ENCODE measurements around the gene ANKDD1B. TPM values are rescaled to one million over a fixed set of nuclear protein-coding genes. Genes with fewer than 3 reads are reported as not detected.
"Not testable (repeated sequence)": the region's sequence is repeated elsewhere in the genome, so short reads cannot be mapped to it uniquely, and the experiment has no call there.

ANKDD1B gene
- total and polyA plus RNA-seq, 2 experiments from 2014 or later = 0.15 TPM; not detected in 1

- peak overlapping the region; percentile 72 for H3K4me2 ChIP-seq (ENCODE audit: unreplicated experiment)
- no peaks in the 10 kb centered on the region for H3K27me3 ChIP-seq (replicated peaks; ENCODE audit: insufficient read depth)
- peak overlapping the region; percentile 69; the same call in 1 of the 2 replicates for H3K27ac ChIP-seq
- in situ Hi-C loops (cut with MboI) = no loop called here
- H2AFZ ChIP-seq = no peak overlapping the region
- H3K9ac ChIP-seq = no peak overlapping the region
- H3K9me2 ChIP-seq (ENCODE audit: insufficient read depth) = no peaks in the 10 kb centered on the region
- no peak for DNase-seq
- H3K79me2 ChIP-seq (ENCODE audit: insufficient read depth) = peaks cover 54% of the 10 kb centered on the region
- no peaks in the 10 kb centered on the region for H3K36me3 ChIP-seq (ENCODE audit: low read depth)
- H3F3A ChIP-seq (ENCODE audit: insufficient read depth) = peaks cover 30% of the 10 kb centered on the region
- H3K9me3 ChIP-seq (ENCODE audit: low read depth) = no peaks in the 10 kb centered on the region
- H4K20me1 ChIP-seq (ENCODE audit: insufficient read depth) = no peaks in the 10 kb centered on the region
- peaks cover 26% of the 10 kb centered on the region for H3K4me1 ChIP-seq (ENCODE audit: insufficient read depth)
- TF ChIP-seq EZH2 (IDR thresholded peaks at IDR 0.05; ENCODE audit: insufficient read depth, poor library complexity, severe bottlenecking) = no peak
- no peak for TF ChIP-seq EZH2phosphoT487 (IDR thresholded peaks at IDR 0.05; ENCODE audit: insufficient read depth, low read depth)
- 95% methylated on average over 2 of the region's 2 CpGs for WGBS, 2 experiments (ENCODE audit: low coverage in 1 of 2, low lambda C conversion rate in 2 of 2, missing lambda C conversion rate in 2 of 2)
- H3K4me3 ChIP-seq = no peak overlapping the region
These were observed 43.1 kb upstream of the ANKDD1B start for GRCh38 chr5:75568202-75568601.

GRCh38 chr5:75571547-75571946, 39.7 kb upstream of the ANKDD1B start:
- no peaks in the 10 kb centered on the region for H3K9me3 ChIP-seq (ENCODE audit: low read depth)
- no peaks in the 10 kb centered on the region for H4K20me1 ChIP-seq (ENCODE audit: insufficient read depth)
- no peak overlapping the region for H2AFZ ChIP-seq
- H3K4me1 ChIP-seq (ENCODE audit: insufficient read depth) = peaks cover 24% of the 10 kb centered on the region
- H3K27me3 ChIP-seq (replicated peaks; ENCODE audit: insufficient read depth) = no peaks in the 10 kb centered on the region
- in situ Hi-C loops (cut with MboI) = no loop called here
- H3K4me2 ChIP-seq (ENCODE audit: unreplicated experiment) = no peak overlapping the region
- no peak overlapping the region for H3K4me3 ChIP-seq
- no peak overlapping the region for H3K9ac ChIP-seq
- DNase-seq = no peak
- H3K36me3 ChIP-seq (ENCODE audit: low read depth) = peaks cover 1% of the 10 kb centered on the region; the same call in 1 of the 2 replicates
- TF ChIP-seq EZH2phosphoT487 (IDR thresholded peaks at IDR 0.05; ENCODE audit: insufficient read depth, low read depth) = no peak
- H3K27ac ChIP-seq = no peak overlapping the region
- H3K79me2 ChIP-seq (ENCODE audit: insufficient read depth) = peaks cover 24% of the 10 kb centered on the region
- WGBS, 2 experiments (ENCODE audit: low coverage in 1 of 2, low lambda C conversion rate in 2 of 2, missing lambda C conversion rate in 2 of 2) = 99 to 100% methylated on average over 2 of the region's 2 CpGs
- H3K9me2 ChIP-seq (ENCODE audit: insufficient read depth) = no peaks in the 10 kb centered on the region
- peaks cover 22% of the 10 kb centered on the region for H3F3A ChIP-seq (ENCODE audit: insufficient read depth)

DNA sequence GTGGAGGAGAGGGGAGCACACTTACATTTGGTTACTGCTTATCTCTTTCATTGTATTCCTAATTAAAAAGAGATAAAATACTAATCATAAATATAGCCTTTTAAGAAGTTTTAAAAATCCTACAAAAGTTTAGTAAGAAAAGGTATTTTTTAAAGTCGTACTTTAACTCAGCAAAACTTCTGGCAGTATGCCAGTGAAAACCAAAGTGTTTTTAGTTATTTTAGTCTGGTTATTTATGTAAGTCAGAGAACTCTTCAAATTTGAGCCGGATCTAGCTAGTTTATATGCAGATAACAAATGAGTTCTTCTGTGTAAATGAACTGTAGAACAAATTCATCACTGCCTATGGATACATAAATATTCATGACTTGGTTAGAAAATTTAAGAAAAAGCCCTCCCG, 36.5 kb upstream of the ANKDD1B start:
- Histone ChIP-seq H3K4me1 (ENCODE audit: insufficient read depth) (peaks cover 6% of the 10 kb centered on the region; the same call in 1 of the 2 replicates), H3K9me3 (ENCODE audit: low read depth) (no peaks in the 10 kb centered on the region), H3K27ac (no peak overlapping the region), H3K9me2 (ENCODE audit: insufficient read depth) (no peaks in the 10 kb centered on the region), H3K4me3 (no peak overlapping the region), H3F3A (ENCODE audit: insufficient read depth) (no peaks in the 10 kb centered on the region), H4K20me1 (ENCODE audit: insufficient read depth) (no peaks in the 10 kb centered on the region), H3K36me3 (ENCODE audit: low read depth) (peaks cover 15% of the 10 kb centered on the region), H3K9ac (no peak overlapping the region), H2AFZ (no peak overlapping the region), H3K4me2 (ENCODE audit: unreplicated experiment) (no peak overlapping the region), H3K79me2 (ENCODE audit: insufficient read depth) (peaks cover 8% of the 10 kb centered on the region; the same call in 1 of the 2 replicates), H3K27me3 (replicated peaks; ENCODE audit: insufficient read depth) (no peaks in the 10 kb centered on the region)
- in situ Hi-C loops (cut with MboI) = no loop called here
- no peak for DNase-seq
- 46 to 51% methylated on average over 3 of the region's 3 CpGs for WGBS, 2 experiments (ENCODE audit: low coverage in 1 of 2, low lambda C conversion rate in 2 of 2, missing lambda C conversion rate in 2 of 2)
- TF ChIP-seq EZH2phosphoT487 (IDR thresholded peaks at IDR 0.05; ENCODE audit: insufficient read depth, low read depth) (no peak), EZH2 (IDR thresholded peaks at IDR 0.05; ENCODE audit: insufficient read depth, poor library complexity, severe bottlenecking) (no peak)

GRCh38 chr5:75578280-75578679, 33.0 kb upstream of the ANKDD1B start:
- 97 to 98% methylated on average over 8 of the region's 8 CpGs for WGBS, 2 experiments (ENCODE audit: low coverage in 1 of 2, low lambda C conversion rate in 2 of 2, missing lambda C conversion rate in 2 of 2)
- H3K4me3 ChIP-seq; H3K9me2 ChIP-seq (ENCODE audit: insufficient read depth); DNase-seq; H3K79me2 ChIP-seq (ENCODE audit: insufficient read depth); H3K9ac ChIP-seq; in situ Hi-C loops (cut with MboI); H3K4me2 ChIP-seq (ENCODE audit: unreplicated experiment); H3K27me3 ChIP-seq (replicated peaks; ENCODE audit: insufficient read depth); H3K27ac ChIP-seq; H3K9me3 ChIP-seq (ENCODE audit: low read depth); H3F3A ChIP-seq (ENCODE audit: insufficient read depth); H4K20me1 ChIP-seq (ENCODE audit: insufficient read depth); H3K4me1 ChIP-seq (ENCODE audit: insufficient read depth); H2AFZ ChIP-seq: not testable (repeated sequence)
- H3K36me3 ChIP-seq (ENCODE audit: low read depth) = peaks cover 38% of the 10 kb centered on the region

DNA sequence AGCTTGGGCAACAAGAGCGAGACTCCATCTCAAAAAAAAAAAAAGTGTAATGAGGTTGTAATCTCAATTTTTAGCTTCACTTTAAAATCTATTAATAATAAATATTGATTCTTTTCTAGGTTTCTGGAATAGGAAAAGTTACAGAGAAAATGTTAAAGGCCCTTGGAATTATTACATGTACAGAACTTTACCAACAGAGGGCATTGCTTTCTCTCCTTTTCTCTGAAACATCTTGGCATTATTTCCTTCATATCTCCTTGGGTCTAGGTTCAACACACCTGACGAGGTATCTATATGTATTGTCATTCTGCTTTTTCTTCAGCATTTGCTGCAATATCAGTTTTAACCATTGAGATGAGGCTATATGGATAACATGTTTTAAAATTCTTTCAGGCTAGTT, 26.6 kb upstream of the ANKDD1B start:
- Histone ChIP-seq H3K9ac (no peak overlapping the region), H3K4me1 (ENCODE audit: insufficient read depth) (no peaks in the 10 kb centered on the region), H4K20me1 (ENCODE audit: insufficient read depth) (no peaks in the 10 kb centered on the region), H3K4me3 (no peak overlapping the region), H3K9me3 (ENCODE audit: low read depth) (no peaks in the 10 kb centered on the region), H3K27me3 (replicated peaks; ENCODE audit: insufficient read depth) (no peaks in the 10 kb centered on the region), H3F3A (ENCODE audit: insufficient read depth) (no peaks in the 10 kb centered on the region; the same call in 1 of the 2 replicates), H3K79me2 (ENCODE audit: insufficient read depth) (no peaks in the 10 kb centered on the region), H3K4me2 (ENCODE audit: unreplicated experiment) (no peak overlapping the region), H3K27ac (no peak overlapping the region), H3K36me3 (ENCODE audit: low read depth) (peaks cover 47% of the 10 kb centered on the region), H2AFZ (no peak overlapping the region), H3K9me2 (ENCODE audit: insufficient read depth) (no peaks in the 10 kb centered on the region)
- no peak for DNase-seq
- TF ChIP-seq EZH2 (IDR thresholded peaks at IDR 0.05; ENCODE audit: insufficient read depth, poor library complexity, severe bottlenecking) (no peak), EZH2phosphoT487 (IDR thresholded peaks at IDR 0.05; ENCODE audit: insufficient read depth, low read depth) (no peak)
- 94 to 95% methylated on average over 2 of the region's 2 CpGs for WGBS, 2 experiments (ENCODE audit: low coverage in 1 of 2, low lambda C conversion rate in 2 of 2, missing lambda C conversion rate in 2 of 2)
- in situ Hi-C loops (cut with MboI) = no loop called here

All from GM23248 (cell line).